GM12874 (cell line): ENCODE results near the gene EVA1C.

ENCODE experiments used
- TF ChIP-seq, protein P1 (sequence below): IDR thresholded peaks from 2 replicates; pipeline ENCODE4 v1.5.1; 2011; ENCODE audit warnings: low read depth, mild to moderate bottlenecking, control low read depth, low read length, moderate library complexity; ENCODE audit not compliant: insufficient read depth

Gene EVA1C

GRCh38 chr21:32562426-32562825, 149.9 kb downstream of the EVA1C start:
- TF ChIP-seq, protein P1, sequence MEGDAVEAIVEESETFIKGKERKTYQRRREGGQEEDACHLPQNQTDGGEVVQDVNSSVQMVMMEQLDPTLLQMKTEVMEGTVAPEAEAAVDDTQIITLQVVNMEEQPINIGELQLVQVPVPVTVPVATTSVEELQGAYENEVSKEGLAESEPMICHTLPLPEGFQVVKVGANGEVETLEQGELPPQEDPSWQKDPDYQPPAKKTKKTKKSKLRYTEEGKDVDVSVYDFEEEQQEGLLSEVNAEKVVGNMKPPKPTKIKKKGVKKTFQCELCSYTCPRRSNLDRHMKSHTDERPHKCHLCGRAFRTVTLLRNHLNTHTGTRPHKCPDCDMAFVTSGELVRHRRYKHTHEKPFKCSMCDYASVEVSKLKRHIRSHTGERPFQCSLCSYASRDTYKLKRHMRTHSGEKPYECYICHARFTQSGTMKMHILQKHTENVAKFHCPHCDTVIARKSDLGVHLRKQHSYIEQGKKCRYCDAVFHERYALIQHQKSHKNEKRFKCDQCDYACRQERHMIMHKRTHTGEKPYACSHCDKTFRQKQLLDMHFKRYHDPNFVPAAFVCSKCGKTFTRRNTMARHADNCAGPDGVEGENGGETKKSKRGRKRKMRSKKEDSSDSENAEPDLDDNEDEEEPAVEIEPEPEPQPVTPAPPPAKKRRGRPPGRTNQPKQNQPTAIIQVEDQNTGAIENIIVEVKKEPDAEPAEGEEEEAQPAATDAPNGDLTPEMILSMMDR, result no peak

DNA sequence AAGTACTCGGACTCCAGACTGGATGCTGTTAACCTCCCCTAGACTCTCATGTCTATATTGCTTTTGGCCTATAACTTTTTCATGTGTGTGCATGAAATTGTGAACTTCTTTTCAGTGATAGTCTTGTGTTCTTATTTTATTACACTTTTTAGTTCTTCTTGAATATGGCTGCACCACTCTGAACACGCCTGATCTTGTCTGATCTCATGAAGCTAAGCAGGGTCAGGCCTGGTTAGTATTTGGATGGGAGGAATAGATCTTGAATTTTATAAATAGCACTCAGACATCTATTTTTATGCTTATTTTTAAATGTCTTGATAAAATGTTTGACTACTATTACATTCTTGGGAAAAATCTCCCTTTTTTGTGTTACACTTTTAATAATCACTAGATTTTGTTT, 150.4 kb downstream of the EVA1C start:
- TF ChIP-seq, protein P1, result no peak
